HEK293 (cell line): Measurements from ENCODE around the gene C1orf122.

Experiments
- CTCF ChIA-PET: fragments of 350-600 bp; formaldehyde crosslinking; extraction: SDS; loops from one replicate; lab custom pipeline; 2021; ENCODE audit warnings: antibody characterized with exemption; lab: Yijun Ruan, JAX
- POLR2A ChIA-PET: fragments of 300-600 bp; formaldehyde crosslinking; extraction: SDS; loops from one replicate; lab custom pipeline; 2020; ENCODE audit warnings: antibody characterized with exemption, inconsistent platforms; lab: Yijun Ruan, JAX
- H3K27ac ChIP-seq: fragments of 200-500 bp; sonication (Bioruptor generic); 2 replicates; pipeline ENCODE4 v1.5.1; 2014; ENCODE audit warnings: low read depth, low read length, control low read depth, inconsistent platforms; ENCODE audit errors: extremely low read depth
- H3K36me3 ChIP-seq, 2 experiments: fragments of 200-500 bp in 1 of 2; sonication (Bioruptor generic) in 1 of 2; 1 replicate in 1 of 2; 2 replicates in 1 of 2; pipeline ENCODE4 v1.5.1; 2014 to 2017; ENCODE audit warnings: inconsistent platforms in 2 of 2, low read length in 2 of 2; ENCODE audit not compliant: control insufficient read depth in 2 of 2, insufficient read depth in 1 of 2
- H3K4me1 ChIP-seq: fragments of 200-500 bp; sonication (Bioruptor generic); 2 replicates; pipeline ENCODE4 v1.5.1; 2014; ENCODE audit warnings: mild to moderate bottlenecking, low read length, inconsistent platforms; ENCODE audit not compliant: control insufficient read depth, insufficient read depth
- H3K4me3 ChIP-seq: 2 replicates; pipeline ENCODE4 v1.5.1; 2011; ENCODE audit warnings: low read depth, mild to moderate bottlenecking, control low read depth, low read length, moderate library complexity
- H3K9me3 ChIP-seq: fragments of 200-500 bp; sonication (Bioruptor generic); 2 replicates; pipeline ENCODE4 v1.5.1; 2014; ENCODE audit warnings: low read depth, low read length, inconsistent platforms; ENCODE audit not compliant: control insufficient read depth, insufficient read depth
- PRDM2 ChIP-seq: fragments of 450-650 bp; formaldehyde crosslinking; IDR thresholded peaks from 2 replicates; pipeline ENCODE4 v1.5.1; 2016; ENCODE audit warnings: missing biosample characterization, missing genetic modification characterization, borderline replicate concordance
- TRIM28 ChIP-seq: IDR thresholded peaks from 2 replicates; pipeline ENCODE4 v1.6.1; 2011; ENCODE audit warnings: low read length, control low read depth, borderline replicate concordance
- ZBTB17 ChIP-seq: fragments of 450-650 bp; formaldehyde crosslinking; IDR thresholded peaks from 2 replicates; pipeline ENCODE4 v1.5.1; 2016; ENCODE audit warnings: missing biosample characterization, missing genetic modification characterization
- ZEB2 ChIP-seq: fragments of 450-650 bp; formaldehyde crosslinking; IDR thresholded peaks from 2 replicates; pipeline ENCODE4 v1.5.1; 2016; ENCODE audit warnings: missing biosample characterization, missing genetic modification characterization
- ZIC2 ChIP-seq: fragments of 450-650 bp; formaldehyde crosslinking; IDR thresholded peaks from 2 replicates; pipeline ENCODE4 v1.5.1; 2016; ENCODE audit warnings: missing biosample characterization, missing genetic modification characterization
- ZNF138 ChIP-seq: fragments of 450-650 bp; formaldehyde crosslinking; IDR thresholded peaks from 2 replicates; pipeline ENCODE4 v1.5.1; 2016; ENCODE audit warnings: missing biosample characterization, missing genetic modification characterization, borderline replicate concordance
- ZNF174 ChIP-seq: fragments of 450-650 bp; formaldehyde crosslinking; IDR thresholded peaks from 2 replicates; pipeline ENCODE4 v1.5.0; 2017; ENCODE audit warnings: missing biosample characterization, mild to moderate bottlenecking, missing genetic modification characterization
- ZNF214 ChIP-seq: fragments of 450-650 bp; formaldehyde crosslinking; IDR thresholded peaks from 2 replicates; pipeline ENCODE4 v1.5.1; 2017; ENCODE audit warnings: missing biosample characterization, mild to moderate bottlenecking, missing genetic modification characterization, borderline replicate concordance
- ZNF335 ChIP-seq: fragments of 450-650 bp; formaldehyde crosslinking; conservative IDR thresholded peaks from 2 replicates; pipeline ENCODE4 v1.5.1; 2016; ENCODE audit warnings: missing biosample characterization, missing genetic modification characterization
- ZNF48 ChIP-seq: fragments of 450-650 bp; formaldehyde crosslinking; IDR thresholded peaks from 2 replicates; pipeline ENCODE4 v1.5.1; 2016; ENCODE audit warnings: missing biosample characterization, missing genetic modification characterization
- ZNF621 ChIP-seq: fragments of 450-650 bp; formaldehyde crosslinking; IDR thresholded peaks from 2 replicates; pipeline ENCODE4 v1.5.1; 2017; ENCODE audit warnings: missing biosample characterization, missing genetic modification characterization
- ZNF701 ChIP-seq: fragments of 450-650 bp; formaldehyde crosslinking; IDR thresholded peaks from 2 replicates; pipeline ENCODE4 v1.5.1; 2016; ENCODE audit warnings: missing biosample characterization, missing genetic modification characterization
- TF ChIP-seq, protein P1 (sequence below): fragments of 450-650 bp; formaldehyde crosslinking; IDR thresholded peaks from 2 replicates; pipeline ENCODE4 v1.5.1; 2016; ENCODE audit warnings: missing biosample characterization, missing genetic modification characterization
- TF ChIP-seq, protein P2 (sequence below): fragments of 450-650 bp; formaldehyde crosslinking; IDR thresholded peaks from 2 replicates; pipeline ENCODE4 v1.5.1; 2016; ENCODE audit warnings: missing biosample characterization, missing genetic modification characterization

The C1orf122 gene

DNA sequence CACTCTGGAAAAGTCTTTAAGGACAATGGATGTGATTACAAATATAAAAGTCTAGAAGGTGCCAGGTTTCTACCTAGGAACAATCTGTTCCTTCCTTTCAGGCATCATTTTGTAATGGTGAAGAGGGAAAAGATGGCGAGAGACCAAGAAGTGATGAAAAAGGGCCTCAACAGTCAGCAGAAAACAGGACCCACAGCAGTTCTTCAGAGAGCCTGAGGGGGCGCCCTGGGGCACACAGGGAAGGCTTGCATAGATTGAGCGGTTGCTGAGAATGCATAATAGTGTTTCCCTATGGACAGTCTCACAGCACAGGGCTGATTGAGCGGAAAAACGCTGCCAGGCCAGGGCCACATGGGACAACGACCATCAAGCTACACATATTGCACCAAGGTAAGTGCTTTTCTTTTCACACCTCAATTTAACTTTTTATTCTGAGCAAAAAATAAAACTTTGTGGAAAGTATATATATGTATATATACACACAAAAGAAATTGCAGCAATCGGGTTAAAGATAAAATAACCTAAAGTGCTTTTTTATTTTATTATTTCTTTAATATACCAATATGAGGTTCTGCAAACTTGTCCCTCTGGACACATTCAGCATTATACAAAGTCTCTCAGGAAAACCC is 3.6 kb downstream of the C1orf122 start (continued):
- TF ChIP-seq ZNF335 = peak; percentile 73
- TF ChIP-seq ZBTB17 = peak; percentile 75
- no peak for TF ChIP-seq ZNF214
- TF ChIP-seq ZNF621 (tag by site-specific recombination) = no peak

GRCh38 chr1:37813529-37814145 is 6.0 kb downstream of the C1orf122 start:
- POLR2A ChIA-PET = no interaction called here
- CTCF ChIA-PET = no interaction called here

More at GRCh38 chr1:37813529-37814145, 6.0 kb downstream of the C1orf122 start:
- TF ChIP-seq, protein P1, sequence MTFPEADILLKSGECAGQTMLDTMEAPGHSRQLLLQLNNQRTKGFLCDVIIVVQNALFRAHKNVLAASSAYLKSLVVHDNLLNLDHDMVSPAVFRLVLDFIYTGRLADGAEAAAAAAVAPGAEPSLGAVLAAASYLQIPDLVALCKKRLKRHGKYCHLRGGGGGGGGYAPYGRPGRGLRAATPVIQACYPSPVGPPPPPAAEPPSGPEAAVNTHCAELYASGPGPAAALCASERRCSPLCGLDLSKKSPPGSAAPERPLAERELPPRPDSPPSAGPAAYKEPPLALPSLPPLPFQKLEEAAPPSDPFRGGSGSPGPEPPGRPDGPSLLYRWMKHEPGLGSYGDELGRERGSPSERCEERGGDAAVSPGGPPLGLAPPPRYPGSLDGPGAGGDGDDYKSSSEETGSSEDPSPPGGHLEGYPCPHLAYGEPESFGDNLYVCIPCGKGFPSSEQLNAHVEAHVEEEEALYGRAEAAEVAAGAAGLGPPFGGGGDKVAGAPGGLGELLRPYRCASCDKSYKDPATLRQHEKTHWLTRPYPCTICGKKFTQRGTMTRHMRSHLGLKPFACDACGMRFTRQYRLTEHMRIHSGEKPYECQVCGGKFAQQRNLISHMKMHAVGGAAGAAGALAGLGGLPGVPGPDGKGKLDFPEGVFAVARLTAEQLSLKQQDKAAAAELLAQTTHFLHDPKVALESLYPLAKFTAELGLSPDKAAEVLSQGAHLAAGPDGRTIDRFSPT (tag by site-specific recombination) = no peak
- TF ChIP-seq ZNF48 (tag by site-specific recombination) (no peak), TRIM28 (no peak), ZNF174 (no peak), ZIC2 (tag by site-specific recombination) (no peak), PRDM2 (tag by site-specific recombination) (no peak), ZNF138 (tag by site-specific recombination) (no peak), ZEB2 (tag by site-specific recombination) (no peak), ZNF701 (tag by site-specific recombination) (no peak)
- TF ChIP-seq, protein P2, sequence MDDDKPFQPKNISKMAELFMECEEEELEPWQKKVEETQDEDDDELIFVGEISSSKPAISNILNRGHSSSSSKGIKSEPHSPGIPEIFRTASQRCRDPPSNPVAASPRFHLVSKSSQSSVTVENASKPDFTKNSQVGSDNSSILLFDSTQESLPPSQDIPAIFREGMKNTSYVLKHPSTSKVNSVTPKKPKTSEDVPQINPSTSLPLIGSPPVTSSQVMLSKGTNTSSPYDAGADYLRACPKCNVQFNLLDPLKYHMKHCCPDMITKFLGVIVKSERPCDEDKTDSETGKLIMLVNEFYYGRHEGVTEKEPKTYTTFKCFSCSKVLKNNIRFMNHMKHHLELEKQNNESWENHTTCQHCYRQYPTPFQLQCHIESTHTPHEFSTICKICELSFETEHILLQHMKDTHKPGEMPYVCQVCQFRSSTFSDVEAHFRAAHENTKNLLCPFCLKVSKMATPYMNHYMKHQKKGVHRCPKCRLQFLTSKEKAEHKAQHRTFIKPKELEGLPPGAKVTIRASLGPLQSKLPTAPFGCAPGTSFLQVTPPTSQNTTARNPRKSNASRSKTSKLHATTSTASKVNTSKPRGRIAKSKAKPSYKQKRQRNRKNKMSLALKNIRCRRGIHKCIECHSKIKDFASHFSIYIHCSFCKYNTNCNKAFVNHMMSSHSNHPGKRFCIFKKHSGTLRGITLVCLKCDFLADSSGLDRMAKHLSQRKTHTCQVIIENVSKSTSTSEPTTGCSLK (tag by site-specific recombination) = no peak
- peaks cover 3% of the 10 kb centered on the region; the same call in 1 of the 2 replicates for H3K4me1 ChIP-seq
- H3K36me3 ChIP-seq = peaks cover 6 to 68% of the 10 kb centered on the region in 2 experiments; a peak in 2 of 3 replicates
- no peak overlapping the region for H3K27ac ChIP-seq
- H3K4me3 ChIP-seq = no peak overlapping the region
- no peaks in the 10 kb centered on the region for H3K9me3 ChIP-seq
